GM12875 (cell line): ENCODE measurements around the gene GANC.

Experiments
- H3K4me3 ChIP-seq: one replicate; pipeline ENCODE4 v1.5.1; 2011; ENCODE audit warnings: low read depth, low read length, control low read depth
- CTCF ChIP-seq: IDR thresholded peaks from 2 replicates; pipeline ENCODE4 v1.5.1; 2011; ENCODE audit warnings: low read depth, mild to moderate bottlenecking, control low read depth, inconsistent platforms, low read length, moderate library complexity, borderline replicate concordance; ENCODE audit not compliant: insufficient read depth

Gene GANC

GRCh38 chr15:42374810-42375209 lies 101.8 kb downstream of the GANC start:
- H3K4me3 ChIP-seq, result no peak overlapping the region
- TF ChIP-seq CTCF, result no peak

- H3K4me3 ChIP-seq, result no peak overlapping the region
- no peak for TF ChIP-seq CTCF
These were observed 102.3 kb downstream of the GANC start for GRCh38 chr15:42375252-42375651.

GRCh38 chr15:42375941-42376340 lies 102.9 kb downstream of the GANC start:
- H3K4me3 ChIP-seq, result no peak overlapping the region
- TF ChIP-seq CTCF, result no peak

- no peak overlapping the region for H3K4me3 ChIP-seq
- TF ChIP-seq CTCF, result no peak
These were observed 105.0 kb downstream of the GANC start for GRCh38 chr15:42378011-42378410.

- TF ChIP-seq CTCF, result no peak
- no peak overlapping the region for H3K4me3 ChIP-seq
These were observed 111.6 kb downstream of the GANC start for GRCh38 chr15:42384597-42384996.

GRCh38 chr15:42385206-42385979 lies 112.4 kb downstream of the GANC start:
- peak; percentile 72 for TF ChIP-seq CTCF
- no peak overlapping the region for H3K4me3 ChIP-seq

- no peak overlapping the region for H3K4me3 ChIP-seq
- TF ChIP-seq CTCF, result no peak
These were observed 113.1 kb downstream of the GANC start for GRCh38 chr15:42385980-42386700.
